ENCODE measurements around the gene TEF. TPM values are rescaled to one million over a fixed set of nuclear protein-coding genes. Genes with fewer than 3 reads are reported as not detected.

Gene TEF
- total and polyA plus RNA-seq, 2 experiments from 2014 or later, result 2.3 to 7.2 TPM

GRCh38 chr22:41395531-41396240, 13.9 kb downstream of the TEF start:
- no peaks in the 10 kb centered on the region for H3F3A ChIP-seq (replicated peaks; ENCODE audit: low read depth)
- peaks cover 3% of the 10 kb centered on the region for H3K27me3 Mint-ChIP-seq (ENCODE audit: insufficient read depth, low read depth, poor library complexity)
- H3K27me3 ChIP-seq (ENCODE audit: insufficient read depth), result no peaks in the 10 kb centered on the region
- H3K27ac Mint-ChIP-seq, result no peak overlapping the region
- peaks cover 17% of the 10 kb centered on the region for H3K36me3 Mint-ChIP-seq (ENCODE audit: low read depth)
- no peaks in the 10 kb centered on the region for H3K9me2 ChIP-seq (ENCODE audit: insufficient read depth)
- no peak overlapping the region for H3K4me2 ChIP-seq
- no peak overlapping the region for H3K27ac ChIP-seq (ENCODE audit: low read depth)
- H3K4me3 ChIP-seq, result no peak overlapping the region
- H2AFZ ChIP-seq, result no peak overlapping the region
- TF ChIP-seq STAT1 (IDR thresholded peaks at IDR 0.05; ENCODE audit: unreplicated experiment) (no peak), NANOG (IDR thresholded peaks at IDR 0.05; ENCODE audit: borderline replicate concordance) (no peak), JUNB (IDR thresholded peaks at IDR 0.05; ENCODE audit: unreplicated experiment) (no peak), CREB1 (CRISPR knock-in tag; IDR thresholded peaks at IDR 0.05; ENCODE audit: low read depth) (no peak), ZNF462 (CRISPR knock-in tag; IDR thresholded peaks at IDR 0.05) (no peak), EZH2 (IDR thresholded peaks at IDR 0.05; ENCODE audit: low read depth, unreplicated experiment) (no peak), ZNF114 (CRISPR knock-in tag; IDR thresholded peaks at IDR 0.05) (no peak), POLR2AphosphoS5 (IDR thresholded peaks at IDR 0.05; ENCODE audit: low read depth) (no peak), EZH2phosphoT487 (IDR thresholded peaks at IDR 0.05; ENCODE audit: unreplicated experiment) (no peak), ZNF331 (CRISPR knock-in tag; IDR thresholded peaks at IDR 0.05; ENCODE audit: low read depth) (no peak), REST (IDR thresholded peaks at IDR 0.05; ENCODE audit: unreplicated experiment) (no peak)
- TF ChIP-seq, protein P1, sequence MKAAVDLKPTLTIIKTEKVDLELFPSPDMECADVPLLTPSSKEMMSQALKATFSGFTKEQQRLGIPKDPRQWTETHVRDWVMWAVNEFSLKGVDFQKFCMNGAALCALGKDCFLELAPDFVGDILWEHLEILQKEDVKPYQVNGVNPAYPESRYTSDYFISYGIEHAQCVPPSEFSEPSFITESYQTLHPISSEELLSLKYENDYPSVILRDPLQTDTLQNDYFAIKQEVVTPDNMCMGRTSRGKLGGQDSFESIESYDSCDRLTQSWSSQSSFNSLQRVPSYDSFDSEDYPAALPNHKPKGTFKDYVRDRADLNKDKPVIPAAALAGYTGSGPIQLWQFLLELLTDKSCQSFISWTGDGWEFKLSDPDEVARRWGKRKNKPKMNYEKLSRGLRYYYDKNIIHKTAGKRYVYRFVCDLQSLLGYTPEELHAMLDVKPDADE (IDR thresholded peaks at IDR 0.05), result no peak
- TF ChIP-seq, protein P2, sequence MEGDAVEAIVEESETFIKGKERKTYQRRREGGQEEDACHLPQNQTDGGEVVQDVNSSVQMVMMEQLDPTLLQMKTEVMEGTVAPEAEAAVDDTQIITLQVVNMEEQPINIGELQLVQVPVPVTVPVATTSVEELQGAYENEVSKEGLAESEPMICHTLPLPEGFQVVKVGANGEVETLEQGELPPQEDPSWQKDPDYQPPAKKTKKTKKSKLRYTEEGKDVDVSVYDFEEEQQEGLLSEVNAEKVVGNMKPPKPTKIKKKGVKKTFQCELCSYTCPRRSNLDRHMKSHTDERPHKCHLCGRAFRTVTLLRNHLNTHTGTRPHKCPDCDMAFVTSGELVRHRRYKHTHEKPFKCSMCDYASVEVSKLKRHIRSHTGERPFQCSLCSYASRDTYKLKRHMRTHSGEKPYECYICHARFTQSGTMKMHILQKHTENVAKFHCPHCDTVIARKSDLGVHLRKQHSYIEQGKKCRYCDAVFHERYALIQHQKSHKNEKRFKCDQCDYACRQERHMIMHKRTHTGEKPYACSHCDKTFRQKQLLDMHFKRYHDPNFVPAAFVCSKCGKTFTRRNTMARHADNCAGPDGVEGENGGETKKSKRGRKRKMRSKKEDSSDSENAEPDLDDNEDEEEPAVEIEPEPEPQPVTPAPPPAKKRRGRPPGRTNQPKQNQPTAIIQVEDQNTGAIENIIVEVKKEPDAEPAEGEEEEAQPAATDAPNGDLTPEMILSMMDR (conservative IDR thresholded peaks at IDR 0.05; ENCODE audit: low read depth in 2 of 2), result no peak
- 0 out of 3 replicates have a peak, but pooled peaks cover 7% of the 10 kb centered on the region for H3K4me1 Mint-ChIP-seq
- H4K20me1 ChIP-seq (replicated peaks; ENCODE audit: insufficient read depth), result no peaks in the 10 kb centered on the region
- DNase-seq (ENCODE audit: low spot score) (no peak), ATAC-seq (no peak)
- no peaks in the 10 kb centered on the region for H3K9me3 Mint-ChIP-seq
- no peaks in the 10 kb centered on the region for H3K36me3 ChIP-seq (ENCODE audit: insufficient read depth)
- H3K4me1 ChIP-seq (ENCODE audit: insufficient read depth), result no peaks in the 10 kb centered on the region
- H3K79me2 ChIP-seq (replicated peaks; ENCODE audit: insufficient read depth), result no peaks in the 10 kb centered on the region
- no peak overlapping the region for H3K4me3 Mint-ChIP-seq
